ENCODE data around the gene NR4A3. TPM values are rescaled to one million over a fixed set of nuclear protein-coding genes. Genes with fewer than 3 reads are reported as not detected.

The NR4A3 gene
- polyA plus RNA-seq, 1 donor (not counting 4 experiments of a cell fraction or from before 2014, with no cell fraction given), result 0.16 TPM

DNA sequence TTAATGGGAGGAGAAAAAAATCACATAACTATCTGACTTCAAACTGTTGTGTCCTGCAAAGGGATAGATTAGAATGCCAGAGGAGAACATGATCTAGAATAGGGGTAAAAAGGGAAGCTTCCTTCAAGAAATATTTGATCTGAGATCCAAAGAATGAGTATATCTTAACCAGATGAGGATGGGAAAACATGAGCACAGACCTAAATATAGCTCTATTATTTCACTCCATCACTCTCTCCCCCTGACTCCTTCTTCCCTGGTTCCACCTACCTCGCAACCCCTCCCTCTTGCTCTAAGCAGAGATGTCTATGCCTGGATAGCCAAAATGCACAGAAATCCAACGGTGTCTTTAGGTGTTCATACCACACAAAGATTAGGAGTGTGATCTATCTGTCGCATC, 36.4 kb downstream of the NR4A3 start:
- dilution Hi-C loops (cut with MboI; ENCODE audit: extremely low pct_ligation_motif_present, low sequenced_read_pairs), result no loop called here
- no peak for TF ChIP-seq EZH2 (IDR thresholded peaks at IDR 0.05; ENCODE audit: low read length)
- TF ChIP-seq, protein P1, sequence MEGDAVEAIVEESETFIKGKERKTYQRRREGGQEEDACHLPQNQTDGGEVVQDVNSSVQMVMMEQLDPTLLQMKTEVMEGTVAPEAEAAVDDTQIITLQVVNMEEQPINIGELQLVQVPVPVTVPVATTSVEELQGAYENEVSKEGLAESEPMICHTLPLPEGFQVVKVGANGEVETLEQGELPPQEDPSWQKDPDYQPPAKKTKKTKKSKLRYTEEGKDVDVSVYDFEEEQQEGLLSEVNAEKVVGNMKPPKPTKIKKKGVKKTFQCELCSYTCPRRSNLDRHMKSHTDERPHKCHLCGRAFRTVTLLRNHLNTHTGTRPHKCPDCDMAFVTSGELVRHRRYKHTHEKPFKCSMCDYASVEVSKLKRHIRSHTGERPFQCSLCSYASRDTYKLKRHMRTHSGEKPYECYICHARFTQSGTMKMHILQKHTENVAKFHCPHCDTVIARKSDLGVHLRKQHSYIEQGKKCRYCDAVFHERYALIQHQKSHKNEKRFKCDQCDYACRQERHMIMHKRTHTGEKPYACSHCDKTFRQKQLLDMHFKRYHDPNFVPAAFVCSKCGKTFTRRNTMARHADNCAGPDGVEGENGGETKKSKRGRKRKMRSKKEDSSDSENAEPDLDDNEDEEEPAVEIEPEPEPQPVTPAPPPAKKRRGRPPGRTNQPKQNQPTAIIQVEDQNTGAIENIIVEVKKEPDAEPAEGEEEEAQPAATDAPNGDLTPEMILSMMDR (optimal IDR thresholded peaks at IDR 0.05 in 1 of 3, IDR thresholded peaks at IDR 0.05 in 1 of 3, conservative IDR thresholded peaks at IDR 0.05 in 1 of 3; ENCODE audit: extremely low read depth in 1 of 3, insufficient read depth in 2 of 3, low read length in 3 of 3), result no peak
- no peak overlapping the region for H3K4me2 ChIP-seq (ENCODE audit: control insufficient read depth, extremely low read depth, insufficient read depth, low read depth, low read length)

DNA sequence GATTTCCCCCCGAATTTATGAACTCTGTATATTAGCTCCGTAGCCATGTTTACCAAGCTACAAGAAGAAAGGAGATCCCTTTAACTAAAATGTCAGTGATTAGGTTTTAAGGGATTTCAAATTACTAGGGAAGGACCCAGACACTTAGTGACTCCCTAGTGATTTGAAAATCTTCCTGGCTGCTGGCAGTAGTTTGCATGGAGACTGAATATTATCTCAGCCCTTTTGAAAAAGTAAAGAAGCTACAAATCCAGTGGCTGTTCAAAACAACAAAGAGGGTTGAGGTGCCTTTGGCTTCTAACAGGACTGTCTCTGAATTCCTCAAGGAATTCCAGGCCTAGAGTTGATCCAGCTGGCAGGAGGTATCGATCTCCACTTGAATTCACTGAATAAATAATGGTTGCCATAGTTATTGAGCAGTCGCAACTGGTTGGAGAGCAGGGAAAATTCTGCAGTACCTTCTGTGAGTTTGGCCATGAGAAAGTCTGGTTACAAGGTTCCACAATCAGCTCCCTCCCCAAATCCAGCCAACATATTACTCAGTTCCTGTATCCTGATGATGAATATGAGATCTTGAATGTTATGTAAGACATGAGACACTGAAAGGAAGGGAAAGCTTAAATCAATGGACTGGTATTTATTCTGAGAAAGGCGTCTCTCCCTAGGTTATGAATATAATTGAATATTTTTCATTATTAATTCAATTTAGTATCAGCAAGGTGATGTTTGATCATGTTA, 37.7 kb downstream of the NR4A3 start:
- no peak overlapping the region for H3K4me3 ChIP-seq (ENCODE audit: control insufficient read depth in 2 of 3, extremely low read depth in 1 of 3, insufficient read depth in 2 of 3, low read depth in 1 of 3, low read length in 3 of 3)
- DNase-seq (ENCODE audit: low read depth, low spot score) (no peak), FAIRE-seq (no peak)
- no peaks in the 10 kb centered on the region for H3K9me3 ChIP-seq (ENCODE audit: control insufficient read depth, low read depth, low read length)
- H3K27me3 ChIP-seq (ENCODE audit: control insufficient read depth, extremely low read depth, insufficient read depth, low read length), result no peaks in the 10 kb centered on the region
- H3K4me1 ChIP-seq (ENCODE audit: control insufficient read depth, extremely low read depth, insufficient read depth, low read length), result no peaks in the 10 kb centered on the region
- TF ChIP-seq, protein P1 (optimal IDR thresholded peaks at IDR 0.05 in 1 of 3, IDR thresholded peaks at IDR 0.05 in 1 of 3, conservative IDR thresholded peaks at IDR 0.05 in 1 of 3; ENCODE audit: extremely low read depth in 1 of 3, insufficient read depth in 2 of 3, low read length in 3 of 3), result no peak
- TF ChIP-seq EZH2 (IDR thresholded peaks at IDR 0.05; ENCODE audit: low read length), result no peak
- no peaks in the 10 kb centered on the region for H3K79me2 ChIP-seq (ENCODE audit: control insufficient read depth, insufficient read depth, low read length)
- no peak overlapping the region for H3K9ac ChIP-seq (ENCODE audit: control insufficient read depth, extremely low read depth, insufficient read depth, low read length)
- H3K4me2 ChIP-seq (ENCODE audit: control insufficient read depth, extremely low read depth, insufficient read depth, low read depth, low read length), result no peak overlapping the region
- H3K9me1 ChIP-seq (ENCODE audit: control insufficient read depth, extremely low read depth, insufficient read depth, low read length), result no peaks in the 10 kb centered on the region
- no peak overlapping the region for H2AFZ ChIP-seq (ENCODE audit: control insufficient read depth, low read length)
- H3K36me3 ChIP-seq (ENCODE audit: control insufficient read depth in 2 of 2, extremely low read depth in 1 of 2, insufficient read depth in 2 of 2, low read length in 2 of 2), result no peaks in the 10 kb centered on the region
- no peak overlapping the region for H3K27ac ChIP-seq (ENCODE audit: control insufficient read depth, insufficient read depth, low read length)
- dilution Hi-C loops (cut with MboI; ENCODE audit: extremely low pct_ligation_motif_present, low sequenced_read_pairs), result no loop called here
- H4K20me1 ChIP-seq (ENCODE audit: control insufficient read depth, extremely low read depth, insufficient read depth, low read length), result no peaks in the 10 kb centered on the region

More for the DNA sequence above, 36.4 kb downstream of the NR4A3 start:
- no peaks in the 10 kb centered on the region for H3K79me2 ChIP-seq (ENCODE audit: control insufficient read depth, insufficient read depth, low read length)
- H2AFZ ChIP-seq (ENCODE audit: control insufficient read depth, low read length), result no peak overlapping the region
- no peaks in the 10 kb centered on the region for H3K9me3 ChIP-seq (ENCODE audit: control insufficient read depth, low read depth, low read length)
- no peaks in the 10 kb centered on the region for H3K36me3 ChIP-seq (ENCODE audit: control insufficient read depth in 2 of 2, extremely low read depth in 1 of 2, insufficient read depth in 2 of 2, low read length in 2 of 2)
- H3K9me1 ChIP-seq (ENCODE audit: control insufficient read depth, extremely low read depth, insufficient read depth, low read length), result no peaks in the 10 kb centered on the region
- no peaks in the 10 kb centered on the region for H3K27me3 ChIP-seq (ENCODE audit: control insufficient read depth, extremely low read depth, insufficient read depth, low read length)
- H3K4me1 ChIP-seq (ENCODE audit: control insufficient read depth, extremely low read depth, insufficient read depth, low read length), result no peaks in the 10 kb centered on the region
- H3K9ac ChIP-seq (ENCODE audit: control insufficient read depth, extremely low read depth, insufficient read depth, low read length), result no peak overlapping the region
- FAIRE-seq, result no peak
- no peak overlapping the region for H3K27ac ChIP-seq (ENCODE audit: control insufficient read depth, insufficient read depth, low read length)
- H3K4me3 ChIP-seq (ENCODE audit: control insufficient read depth in 2 of 3, extremely low read depth in 1 of 3, insufficient read depth in 2 of 3, low read depth in 1 of 3, low read length in 3 of 3), result no peak overlapping the region
- H4K20me1 ChIP-seq (ENCODE audit: control insufficient read depth, extremely low read depth, insufficient read depth, low read length), result no peaks in the 10 kb centered on the region
- no peak for DNase-seq (ENCODE audit: low read depth, low spot score)

Data from keratinocyte (primary cell).